GM18861 (cell line): ENCODE data around the gene GNG8.

Source experiments
- ATAC-seq: cut with Tn5 transposase; IDR thresholded peaks from one replicate; pipeline ENCODE4 v1.9.1; 2021; ENCODE audit not compliant: unreplicated experiment

Gene GNG8

GRCh38 chr19:46635920-46636761 lies at the start of gene GNG8:
TSS of gene GNG8 (minus strand) at chr19:46636202. CDS start at chr19:46634682, 1,520 bp downstream.
- no peak for ATAC-seq

- no peak for ATAC-seq
These were observed 49.2 kb upstream of the GNG8 start for GRCh38 chr19:46685189-46685588.

DNA sequence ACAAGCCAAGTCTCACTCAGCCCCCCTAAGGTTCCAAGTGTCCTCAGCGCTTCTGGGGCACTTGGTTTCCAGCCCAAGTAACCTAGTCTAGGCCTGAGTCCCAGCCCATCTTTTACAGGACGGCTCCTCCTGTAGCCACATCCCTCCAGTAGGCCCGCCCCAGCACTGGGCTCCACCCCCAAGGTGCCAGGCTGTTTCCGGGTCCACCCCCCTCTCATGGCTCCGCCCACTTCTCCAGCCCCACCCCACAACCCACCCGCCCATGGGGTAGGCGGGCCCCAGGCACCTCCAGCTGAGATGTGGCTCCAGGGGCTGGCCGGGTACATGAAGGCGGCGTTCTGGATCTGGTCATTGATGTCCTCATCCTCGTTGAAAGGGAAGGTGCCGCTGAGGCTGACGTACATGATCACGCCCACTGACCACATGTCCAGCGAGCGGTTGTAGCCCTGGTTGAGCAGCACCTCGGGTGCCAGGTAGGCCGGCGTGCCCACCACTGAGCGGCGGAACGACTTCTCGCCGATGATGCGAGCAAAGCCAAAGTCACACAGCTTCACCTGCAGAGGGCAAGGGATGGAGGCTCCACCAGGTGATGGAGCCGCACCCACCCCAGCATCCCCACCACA lies 42.2 kb upstream of the GNG8 start:
- ATAC-seq: no peak

DNA sequence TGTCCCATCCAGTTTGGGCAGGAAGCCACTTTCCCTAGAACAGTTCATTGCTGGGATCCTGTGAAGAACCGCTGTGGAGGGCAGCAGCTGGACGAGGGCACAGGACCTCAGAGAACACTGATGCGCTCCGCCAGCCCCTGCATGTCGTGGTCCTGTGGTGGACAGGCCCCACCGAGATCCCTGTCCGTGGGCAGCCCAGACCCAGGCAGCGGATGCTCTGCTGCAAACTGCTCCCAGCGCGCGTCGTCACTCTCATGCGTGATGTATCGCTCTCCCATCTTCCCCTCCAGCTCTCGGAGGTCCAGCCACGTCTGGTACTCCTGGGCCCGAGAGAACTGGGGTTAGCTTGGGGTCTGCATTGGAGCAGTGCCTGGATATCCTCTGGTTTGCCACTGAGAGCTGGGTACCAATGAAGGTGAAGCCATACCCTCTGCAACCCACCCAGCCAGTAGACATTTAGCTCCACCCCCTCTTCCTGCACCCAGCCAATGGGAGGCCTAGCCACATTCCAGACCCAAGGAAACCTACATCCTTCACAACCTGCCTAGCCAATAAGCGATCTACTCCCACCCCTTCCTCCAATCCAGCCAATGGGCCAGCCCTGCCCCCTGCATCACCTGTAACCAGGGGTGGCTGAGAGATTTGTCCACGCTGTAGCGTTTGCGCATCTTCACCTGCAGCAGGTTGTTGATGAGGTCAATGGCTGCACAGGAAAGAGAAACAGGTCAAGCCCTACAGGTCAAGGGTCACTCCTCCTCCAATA lies 38.6 kb upstream of the GNG8 start:
- no peak for ATAC-seq

DNA sequence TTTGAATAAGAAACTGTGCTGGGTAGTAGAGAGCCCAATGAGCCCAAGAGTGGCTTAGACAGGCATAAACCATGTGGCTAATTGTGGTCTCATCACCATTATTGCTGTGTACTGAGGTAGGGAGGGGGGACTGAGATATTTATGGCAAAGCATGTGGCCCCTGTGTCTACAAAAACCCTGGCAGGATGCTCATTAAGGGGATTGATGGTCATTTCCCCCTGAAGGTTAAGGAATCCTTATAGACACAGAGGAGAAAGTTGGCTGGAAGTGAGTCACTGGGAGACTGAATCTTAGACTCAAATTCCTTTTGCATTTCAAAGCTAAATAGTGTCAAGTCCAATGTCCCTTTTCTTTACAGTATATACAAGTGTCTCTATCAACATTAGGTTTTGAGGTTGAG lies 34.8 kb upstream of the GNG8 start:
- no peak for ATAC-seq

DNA sequence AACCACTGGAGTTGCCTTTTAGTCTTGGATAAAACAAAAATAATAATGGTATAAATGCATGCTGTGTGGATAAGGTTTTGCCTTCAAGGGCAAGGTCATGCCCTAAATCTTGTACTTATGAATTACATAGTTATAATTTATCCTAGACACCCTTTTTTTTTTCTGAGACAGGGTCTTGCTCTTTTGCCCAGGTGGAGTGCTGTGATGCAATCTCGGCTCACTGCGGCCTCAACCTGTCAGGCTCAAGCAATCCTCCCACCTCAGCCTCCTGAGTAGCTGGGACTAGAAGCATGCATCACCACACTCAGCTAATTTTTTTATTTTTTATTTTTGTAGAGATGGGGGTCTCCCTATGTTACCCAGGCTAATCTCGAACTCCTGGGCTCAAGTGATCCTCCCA lies 32.7 kb upstream of the GNG8 start:
- ATAC-seq: no peak

DNA sequence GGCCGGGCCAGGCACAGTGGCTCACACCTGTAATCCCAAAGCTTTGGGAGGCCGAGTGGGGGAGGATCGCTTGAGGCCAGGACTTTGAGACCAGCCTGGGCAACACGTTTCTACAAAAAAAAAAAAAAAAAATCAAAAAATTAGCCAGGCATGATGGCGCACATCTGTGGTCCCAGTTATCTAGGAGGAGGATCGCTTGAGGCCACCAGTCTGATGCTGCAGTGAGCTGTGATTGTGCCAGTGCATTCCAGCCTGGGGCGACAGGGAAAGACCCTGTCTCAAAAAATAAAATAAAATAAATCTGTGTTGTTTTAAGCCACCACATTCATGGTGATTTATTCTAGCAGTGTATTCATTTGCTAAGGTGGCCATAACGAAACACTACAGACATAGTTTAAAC lies 29.1 kb upstream of the GNG8 start:
- ATAC-seq: no peak

DNA sequence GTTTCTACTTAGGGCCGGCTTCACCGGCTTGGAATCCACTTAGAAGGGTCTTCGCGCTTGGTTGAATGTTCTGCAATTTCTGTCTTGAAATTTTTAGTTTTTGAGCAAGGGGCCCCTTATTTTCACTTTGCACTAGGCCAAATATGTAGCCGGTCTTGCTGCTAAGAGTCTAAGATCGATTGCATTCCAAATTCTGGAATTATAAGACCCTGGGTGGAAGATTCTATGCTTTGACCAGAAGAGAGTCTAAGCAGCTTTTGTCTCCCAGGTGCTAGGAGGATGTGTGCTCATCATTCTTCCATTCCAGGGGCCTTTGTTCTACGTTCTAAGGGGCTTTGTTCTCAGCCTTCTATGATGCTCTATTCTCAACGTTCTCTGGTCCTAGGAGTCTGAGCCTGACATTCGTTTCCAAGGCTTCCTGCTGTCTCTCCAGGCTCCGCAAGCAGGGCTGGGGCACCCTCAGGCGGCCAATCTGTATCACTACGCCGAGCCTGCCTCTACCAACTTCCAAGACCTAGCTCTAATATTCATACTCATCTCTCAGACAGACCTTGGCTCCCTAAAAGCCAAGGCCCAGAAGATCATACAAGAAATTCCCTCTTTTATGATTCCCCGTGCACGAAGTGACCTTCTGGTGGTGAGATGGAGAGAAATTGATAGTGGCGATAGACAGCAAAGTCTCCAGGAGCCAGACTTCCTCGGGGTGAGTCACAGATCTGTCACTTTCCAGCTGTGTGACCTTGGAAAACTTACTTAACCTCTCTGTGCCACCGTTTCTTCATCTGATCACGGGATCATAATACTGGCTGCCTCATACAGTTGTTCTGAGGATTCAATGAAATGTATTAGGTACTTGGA lies 26.0 kb upstream of the GNG8 start:
- peak; percentile 26 for ATAC-seq

DNA sequence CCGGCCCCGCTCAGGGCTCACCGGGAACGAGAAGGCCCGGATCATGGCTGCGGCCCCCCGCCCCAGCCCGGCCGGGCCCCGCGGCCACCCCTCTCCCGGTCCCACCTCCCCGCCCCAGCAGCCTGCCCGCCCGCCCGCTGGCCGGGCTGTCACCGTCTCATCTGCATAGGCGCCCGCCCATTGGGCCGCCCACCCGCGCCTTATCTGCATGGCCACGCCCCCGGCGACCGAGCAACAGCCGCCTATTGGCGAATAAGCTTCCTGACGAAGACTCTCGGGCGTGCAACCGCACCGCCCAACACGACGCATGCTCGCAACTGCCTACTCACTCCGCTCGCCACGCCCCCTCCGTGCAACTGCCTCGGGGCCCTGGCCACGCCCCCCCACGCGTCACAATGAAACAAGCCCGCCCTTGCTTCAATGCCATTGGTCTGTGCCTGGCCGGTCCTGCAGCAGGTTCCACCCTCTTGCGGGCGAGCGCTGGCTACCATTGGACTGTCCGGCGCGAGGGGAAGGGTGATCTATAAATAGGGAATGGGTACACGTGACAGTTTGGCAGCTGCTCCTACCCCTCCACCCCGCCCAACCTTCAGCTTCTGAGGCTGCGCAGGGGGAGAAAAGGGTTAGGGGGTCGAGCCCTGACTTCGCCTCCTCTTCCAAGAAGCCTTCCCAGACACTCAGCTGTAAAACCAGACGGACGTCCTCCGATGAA lies 25.2 kb upstream of the GNG8 start, which contains the start of gene DACT3:
Gene DACT3, minus strand, starts transcription at position 163 of the 712 bp plus-strand sequence. Its CDS starts 118 bp downstream, at position 45.
- peak; percentile 88 for ATAC-seq

GRCh38 chr19:46660551-46661019 lies 24.6 kb upstream of the GNG8 start:
- ATAC-seq: no peak

GRCh38 chr19:46660008-46660517 lies 24.1 kb upstream of the GNG8 start:
- ATAC-seq: no peak

- no peak for ATAC-seq
These were observed 23.4 kb upstream of the GNG8 start for GRCh38 chr19:46659151-46660007.

GRCh38 chr19:46656541-46656940 lies 20.5 kb upstream of the GNG8 start:
- no peak for ATAC-seq

- no peak for ATAC-seq
These were observed 18.7 kb upstream of the GNG8 start for GRCh38 chr19:46654621-46655152.

DNA sequence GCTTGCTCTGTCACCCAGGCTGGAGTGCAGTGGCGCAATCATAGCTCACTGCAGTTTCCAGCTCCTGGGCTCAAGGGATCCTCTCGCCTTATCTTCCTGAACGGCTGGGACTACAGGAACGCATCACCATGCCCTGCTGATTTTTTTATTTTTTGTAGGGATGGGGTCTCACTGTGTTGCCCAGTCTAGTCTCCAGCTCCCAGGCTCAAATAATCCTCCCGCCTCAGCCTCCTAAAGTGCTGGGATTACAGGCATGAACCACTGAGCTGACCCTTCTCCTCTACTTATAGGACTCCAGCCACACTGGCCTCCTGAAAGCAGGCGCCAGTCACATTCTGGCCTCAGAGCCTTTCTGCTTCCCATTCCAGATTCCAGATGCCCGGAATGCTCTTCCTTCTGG lies 14.4 kb upstream of the GNG8 start:
- no peak for ATAC-seq

GRCh38 chr19:46648961-46649960 lies 13.3 kb upstream of the GNG8 start:
- no peak for ATAC-seq
